GM21381 (cell line): ENCODE data around the gene TPD52L2.
"Not testable (repeated sequence)": the region's sequence is repeated elsewhere in the genome, so short reads cannot be mapped to it uniquely, and the experiment has no call there.

Experiments
- ATAC-seq: cut with Tn5 transposase; IDR thresholded peaks from one replicate; pipeline ENCODE4 v1.9.1; 2021; ENCODE audit warnings: mild to moderate bottlenecking, moderate library complexity; ENCODE audit not compliant: unreplicated experiment

TPD52L2 gene

GRCh38 chr20:63855363-63856097 is 9.5 kb upstream of the TPD52L2 start:
- no peak for ATAC-seq

GRCh38 chr20:63856098-63856511 is 9.0 kb upstream of the TPD52L2 start:
- no peak for ATAC-seq

GRCh38 chr20:63857764-63858392 is 7.2 kb upstream of the TPD52L2 start:
- no peak for ATAC-seq

- no peak for ATAC-seq
These were observed 6.5 kb upstream of the TPD52L2 start for GRCh38 chr20:63858393-63859165.

- no peak for ATAC-seq
These were observed 5.8 kb upstream of the TPD52L2 start for GRCh38 chr20:63859166-63859699.

GRCh38 chr20:63860325-63861051 is 4.6 kb upstream of the TPD52L2 start:
- ATAC-seq: no peak

- ATAC-seq: no peak
These were observed 3.6 kb upstream of the TPD52L2 start, which contains the start of gene ABHD16B for GRCh38 chr20:63861365-63861934. TSS of gene ABHD16B (plus strand) at chr20:63861498. CDS start at chr20:63861541, 43 bp downstream.

- no peak for ATAC-seq
These were observed 2.8 kb upstream of the TPD52L2 start for GRCh38 chr20:63861981-63862901.

- ATAC-seq: no peak
These were observed 1.9 kb upstream of the TPD52L2 start for GRCh38 chr20:63863021-63863797.

- ATAC-seq: peak; percentile 59
These were observed 1.1 kb upstream of the TPD52L2 start for GRCh38 chr20:63863798-63864544.

GRCh38 chr20:63864545-63864977 is 509 bp upstream of the TPD52L2 start:
- peak; percentile 5 for ATAC-seq

GRCh38 chr20:63867042-63867441 is 2.0 kb downstream of the TPD52L2 start:
- not testable (repeated sequence) for ATAC-seq

GRCh38 chr20:63868264-63868663 is 3.2 kb downstream of the TPD52L2 start:
- no peak for ATAC-seq

- ATAC-seq: no peak
These were observed 8.5 kb downstream of the TPD52L2 start for GRCh38 chr20:63873477-63873971.

GRCh38 chr20:63874241-63874640 is 9.2 kb downstream of the TPD52L2 start:
- not testable (repeated sequence) for ATAC-seq

- ATAC-seq: no peak
These were observed 11.5 kb downstream of the TPD52L2 start for GRCh38 chr20:63876489-63877036.

GRCh38 chr20:63877755-63878470 is 12.8 kb downstream of the TPD52L2 start:
- ATAC-seq: no peak
